Measurements from ENCODE around the gene MTHFD1L. TPM values are rescaled to one million over a fixed set of nuclear protein-coding genes. Genes with fewer than 3 reads are reported as not detected.
A peak's percentile ranks its signal among the peaks of the same experiment; 100 is the strongest.

MTHFD1L gene
- total RNA-seq, 3 donors from 2014 or later = 3.5 to 15.1 (median 11.0) TPM

- Histone ChIP-seq H3K9me3 (no peaks in the 10 kb centered on the region), H3K36me3 (no peaks in the 10 kb centered on the region), H3K27ac (peak overlapping the region; percentile 7 to 41), H3K4me3 (no peak overlapping the region), H3K27me3 (no peaks in the 10 kb centered on the region), H3K4me1 (no peaks in the 10 kb centered on the region)
- intact Hi-C loops (cut with DNase I; ENCODE audit: low total_unique reads) = no loop called here
- DNase-seq (ENCODE audit: low spot score in 2 of 2) = no peak
- TF ChIP-seq CTCF (IDR thresholded peaks at IDR 0.05) (no peak), POLR2AphosphoS5 (IDR thresholded peaks at IDR 0.05) (no peak), POLR2A (IDR thresholded peaks at IDR 0.05) (no peak)
Measured at GRCh38 chr6:151101161-151101815, 235.8 kb downstream of the MTHFD1L start.

GRCh38 chr6:151101816-151102694 is 236.6 kb downstream of the MTHFD1L start:
- Histone ChIP-seq H3K4me3 (no peak overlapping the region), H3K9me3 (no peaks in the 10 kb centered on the region), H3K36me3 (no peaks in the 10 kb centered on the region), H3K4me1 (no peaks in the 10 kb centered on the region), H3K27me3 (no peaks in the 10 kb centered on the region), H3K27ac (peak overlapping the region; percentile 7 to 41)
- TF ChIP-seq POLR2AphosphoS5 (IDR thresholded peaks at IDR 0.05) = no peak
- no peak for TF ChIP-seq CTCF (IDR thresholded peaks at IDR 0.05)
- no peak for TF ChIP-seq POLR2A (IDR thresholded peaks at IDR 0.05)
- no peak for DNase-seq (ENCODE audit: low spot score in 2 of 2)
- intact Hi-C loops (cut with DNase I; ENCODE audit: low total_unique reads) = no loop called here

- Histone ChIP-seq H3K4me1 (no peaks in the 10 kb centered on the region), H3K27me3 (no peaks in the 10 kb centered on the region), H3K9me3 (no peaks in the 10 kb centered on the region), H3K27ac (no peak overlapping the region), H3K4me3 (no peak overlapping the region), H3K36me3 (no peaks in the 10 kb centered on the region)
- no peak for DNase-seq (ENCODE audit: low spot score in 2 of 2)
- intact Hi-C loops (cut with DNase I; ENCODE audit: low total_unique reads) = no loop called here
- TF ChIP-seq POLR2AphosphoS5 (IDR thresholded peaks at IDR 0.05) (no peak), POLR2A (IDR thresholded peaks at IDR 0.05) (no peak), CTCF (IDR thresholded peaks at IDR 0.05) (no peak)
Measured at GRCh38 chr6:151103266-151103665, 237.8 kb downstream of the MTHFD1L start.

GRCh38 chr6:151107897-151108427 is 242.5 kb downstream of the MTHFD1L start:
- H3K4me1 ChIP-seq = no peaks in the 10 kb centered on the region
- no peak for TF ChIP-seq CTCF (IDR thresholded peaks at IDR 0.05)
- no peak for TF ChIP-seq POLR2A (IDR thresholded peaks at IDR 0.05)
- no peak for TF ChIP-seq POLR2AphosphoS5 (IDR thresholded peaks at IDR 0.05)
- intact Hi-C loops (cut with DNase I; ENCODE audit: low total_unique reads) = no loop called here
- H3K4me3 ChIP-seq = no peak overlapping the region
- H3K9me3 ChIP-seq = no peaks in the 10 kb centered on the region
- H3K36me3 ChIP-seq = no peaks in the 10 kb centered on the region
- H3K27me3 ChIP-seq = no peaks in the 10 kb centered on the region
- no peak for DNase-seq (ENCODE audit: low spot score in 2 of 2)
- no peak overlapping the region for H3K27ac ChIP-seq

GRCh38 chr6:151108548-151108947 is 243.0 kb downstream of the MTHFD1L start:
- Histone ChIP-seq H3K9me3 (no peaks in the 10 kb centered on the region), H3K36me3 (no peaks in the 10 kb centered on the region), H3K4me3 (no peak overlapping the region), H3K27me3 (no peaks in the 10 kb centered on the region), H3K27ac (no peak overlapping the region), H3K4me1 (no peaks in the 10 kb centered on the region)
- no peak for DNase-seq (ENCODE audit: low spot score in 2 of 2)
- intact Hi-C loops (cut with DNase I; ENCODE audit: low total_unique reads) = no loop called here
- TF ChIP-seq CTCF (IDR thresholded peaks at IDR 0.05) = no peak
- no peak for TF ChIP-seq POLR2A (IDR thresholded peaks at IDR 0.05)
- no peak for TF ChIP-seq POLR2AphosphoS5 (IDR thresholded peaks at IDR 0.05)
